Measurements from ENCODE around the gene LIG1.

DNA sequence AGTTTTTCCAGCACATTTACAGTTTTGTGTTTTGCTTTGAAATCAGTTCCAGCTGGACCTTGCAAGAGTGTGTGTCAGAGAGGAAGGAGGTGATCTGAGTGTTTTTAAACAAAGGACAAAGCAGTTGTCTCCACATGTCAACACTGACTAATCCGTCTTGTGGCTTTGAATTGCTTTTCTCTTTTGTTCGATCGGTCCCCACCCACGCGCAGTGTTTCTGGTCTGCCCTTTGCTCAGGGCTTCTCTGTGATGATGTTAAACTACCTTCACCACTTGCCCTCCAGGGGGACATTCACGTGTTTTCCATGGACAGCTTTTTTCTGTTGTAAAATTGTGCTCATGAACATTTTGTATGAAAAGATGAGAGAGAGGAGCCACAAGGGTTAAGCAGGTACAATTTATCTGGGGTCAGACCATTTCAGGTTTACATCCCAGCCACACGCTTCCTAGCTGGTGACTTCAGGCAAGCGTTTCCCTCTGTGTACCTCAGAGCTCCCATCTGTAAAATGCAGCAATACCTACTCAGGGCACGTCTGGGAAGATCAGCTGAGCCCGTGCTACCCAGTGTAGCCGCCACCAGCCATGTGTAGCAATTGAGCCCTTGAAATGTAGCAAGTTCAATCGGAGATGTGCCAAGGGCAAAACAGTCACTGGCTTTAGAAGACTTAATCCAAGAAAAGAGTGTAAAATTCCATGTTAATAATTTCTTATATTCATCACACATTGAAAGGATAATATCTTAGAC, 46.1 kb downstream of the LIG1 start:
- TF ChIP-seq, protein P1, sequence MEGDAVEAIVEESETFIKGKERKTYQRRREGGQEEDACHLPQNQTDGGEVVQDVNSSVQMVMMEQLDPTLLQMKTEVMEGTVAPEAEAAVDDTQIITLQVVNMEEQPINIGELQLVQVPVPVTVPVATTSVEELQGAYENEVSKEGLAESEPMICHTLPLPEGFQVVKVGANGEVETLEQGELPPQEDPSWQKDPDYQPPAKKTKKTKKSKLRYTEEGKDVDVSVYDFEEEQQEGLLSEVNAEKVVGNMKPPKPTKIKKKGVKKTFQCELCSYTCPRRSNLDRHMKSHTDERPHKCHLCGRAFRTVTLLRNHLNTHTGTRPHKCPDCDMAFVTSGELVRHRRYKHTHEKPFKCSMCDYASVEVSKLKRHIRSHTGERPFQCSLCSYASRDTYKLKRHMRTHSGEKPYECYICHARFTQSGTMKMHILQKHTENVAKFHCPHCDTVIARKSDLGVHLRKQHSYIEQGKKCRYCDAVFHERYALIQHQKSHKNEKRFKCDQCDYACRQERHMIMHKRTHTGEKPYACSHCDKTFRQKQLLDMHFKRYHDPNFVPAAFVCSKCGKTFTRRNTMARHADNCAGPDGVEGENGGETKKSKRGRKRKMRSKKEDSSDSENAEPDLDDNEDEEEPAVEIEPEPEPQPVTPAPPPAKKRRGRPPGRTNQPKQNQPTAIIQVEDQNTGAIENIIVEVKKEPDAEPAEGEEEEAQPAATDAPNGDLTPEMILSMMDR (IDR thresholded peaks at IDR 0.05), result no peak
- no peak for TF ChIP-seq POLR2A (IDR thresholded peaks at IDR 0.05)
- TF ChIP-seq EP300 (IDR thresholded peaks at IDR 0.05), result no peak
